ENCODE measurements around the gene RANBP17.

DNA sequence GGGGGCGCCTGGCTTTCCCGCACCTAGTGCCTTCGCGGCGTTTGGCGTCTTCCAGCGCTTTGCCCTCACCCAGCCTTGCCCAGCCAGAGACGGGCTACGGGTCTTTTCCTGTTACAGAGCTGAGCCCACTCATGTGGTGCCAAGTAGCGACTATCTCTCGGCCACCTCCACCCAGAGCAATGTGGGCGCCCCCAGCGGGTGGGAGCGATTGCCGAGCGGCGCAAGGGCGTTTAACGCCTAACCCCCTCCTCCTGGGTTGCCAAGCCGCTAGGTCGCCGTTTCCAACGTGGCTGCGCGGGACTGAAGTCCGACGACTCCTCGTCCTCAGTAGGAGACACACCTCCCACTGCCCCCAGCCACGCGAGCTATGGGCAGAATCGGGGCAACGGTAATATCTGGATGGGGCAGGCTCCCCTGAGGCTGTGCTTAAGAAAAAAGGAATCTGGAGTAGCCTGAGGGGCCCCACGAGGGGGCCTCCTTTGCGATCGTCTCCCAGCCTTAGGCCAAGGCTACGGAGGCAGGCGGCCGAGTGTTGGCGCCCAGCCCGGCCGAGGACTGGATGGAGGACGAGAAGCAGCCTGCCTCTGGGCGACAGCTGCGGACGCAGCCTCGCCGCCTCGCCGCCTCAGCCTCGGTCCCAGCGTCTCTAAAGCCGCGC, 453.0 kb downstream of the RANBP17 start:
- TF ChIP-seq, protein P1, sequence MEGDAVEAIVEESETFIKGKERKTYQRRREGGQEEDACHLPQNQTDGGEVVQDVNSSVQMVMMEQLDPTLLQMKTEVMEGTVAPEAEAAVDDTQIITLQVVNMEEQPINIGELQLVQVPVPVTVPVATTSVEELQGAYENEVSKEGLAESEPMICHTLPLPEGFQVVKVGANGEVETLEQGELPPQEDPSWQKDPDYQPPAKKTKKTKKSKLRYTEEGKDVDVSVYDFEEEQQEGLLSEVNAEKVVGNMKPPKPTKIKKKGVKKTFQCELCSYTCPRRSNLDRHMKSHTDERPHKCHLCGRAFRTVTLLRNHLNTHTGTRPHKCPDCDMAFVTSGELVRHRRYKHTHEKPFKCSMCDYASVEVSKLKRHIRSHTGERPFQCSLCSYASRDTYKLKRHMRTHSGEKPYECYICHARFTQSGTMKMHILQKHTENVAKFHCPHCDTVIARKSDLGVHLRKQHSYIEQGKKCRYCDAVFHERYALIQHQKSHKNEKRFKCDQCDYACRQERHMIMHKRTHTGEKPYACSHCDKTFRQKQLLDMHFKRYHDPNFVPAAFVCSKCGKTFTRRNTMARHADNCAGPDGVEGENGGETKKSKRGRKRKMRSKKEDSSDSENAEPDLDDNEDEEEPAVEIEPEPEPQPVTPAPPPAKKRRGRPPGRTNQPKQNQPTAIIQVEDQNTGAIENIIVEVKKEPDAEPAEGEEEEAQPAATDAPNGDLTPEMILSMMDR (conservative IDR thresholded peaks at IDR 0.05; ENCODE audit: low read depth, low read length): no peak
- TF ChIP-seq EZH2 (IDR thresholded peaks at IDR 0.05; ENCODE audit: borderline replicate concordance, low read depth, low read length, poor library complexity, severe bottlenecking): no peak

All from A673 (cell line).